Vagina (tissue), 2 donors: ENCODE measurements around the gene JAKMIP1.

ENCODE experiments used
- POLR2AphosphoS5 ChIP-seq, 2 donors: sonication (generic); formaldehyde crosslinking; IDR thresholded peaks; one replicate each; pipeline ENCODE4 v1.9.0; 2017; ENCODE audit warnings: antibody characterized with exemption in 2 of 2, mild to moderate bottlenecking in 2 of 2, low read depth in 1 of 2; ENCODE audit not compliant: insufficient read depth in 1 of 2
- TF ChIP-seq, protein P1 (sequence below), 3 experiments: fragments of 450-650 bp in 2 of 3; fragments of 200-600 bp in 1 of 3; sonication (generic) in 1 of 3; IDR thresholded peaks; one replicate each; pipeline ENCODE4 v1.5.1; 2017 to 2019; ENCODE audit warnings: antibody characterized with exemption in 3 of 3, mild to moderate bottlenecking in 2 of 3, moderate library complexity in 2 of 3

DNA sequence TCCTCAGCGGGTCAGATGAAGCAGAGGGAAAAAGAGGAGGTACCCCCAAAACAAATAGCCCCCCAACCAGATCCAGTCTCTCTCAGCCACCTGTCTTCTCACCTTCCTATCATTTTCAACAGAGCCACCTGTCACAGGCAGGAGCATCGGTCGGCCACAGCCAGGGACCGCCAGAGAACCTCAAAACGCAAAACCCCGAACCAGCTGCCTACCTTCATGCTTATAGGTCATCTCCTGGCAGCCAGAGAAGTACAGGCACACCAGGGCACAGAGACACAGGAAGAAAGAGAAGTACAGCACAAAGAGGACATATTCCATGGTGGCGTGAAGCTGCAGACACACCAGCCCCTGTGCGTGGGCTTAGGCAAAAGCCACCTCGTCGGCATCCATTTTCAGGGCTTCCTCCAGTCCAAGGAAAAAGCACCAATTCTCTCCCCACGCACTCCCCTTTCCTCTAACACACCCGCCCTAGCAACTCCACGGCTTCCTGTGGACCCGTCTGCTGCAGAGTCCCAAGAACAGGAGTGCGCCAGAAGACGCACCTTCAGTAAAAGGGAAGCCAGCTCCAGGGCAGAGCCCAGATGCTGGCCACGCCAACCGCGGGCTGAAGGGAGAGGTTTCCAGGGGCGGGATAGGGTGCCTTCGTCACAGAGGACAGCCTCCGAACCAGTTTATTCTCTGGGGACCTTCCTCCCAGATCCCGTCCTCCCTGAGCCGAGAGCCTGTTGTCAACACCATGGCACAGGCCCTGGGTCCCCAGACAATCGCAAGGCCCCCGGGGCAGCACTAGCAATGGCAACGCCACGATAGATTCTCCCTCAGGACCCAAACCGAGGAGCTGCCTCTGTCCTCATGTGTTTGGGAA, 130.3 kb downstream of the JAKMIP1 start:
- TF ChIP-seq, protein P1, sequence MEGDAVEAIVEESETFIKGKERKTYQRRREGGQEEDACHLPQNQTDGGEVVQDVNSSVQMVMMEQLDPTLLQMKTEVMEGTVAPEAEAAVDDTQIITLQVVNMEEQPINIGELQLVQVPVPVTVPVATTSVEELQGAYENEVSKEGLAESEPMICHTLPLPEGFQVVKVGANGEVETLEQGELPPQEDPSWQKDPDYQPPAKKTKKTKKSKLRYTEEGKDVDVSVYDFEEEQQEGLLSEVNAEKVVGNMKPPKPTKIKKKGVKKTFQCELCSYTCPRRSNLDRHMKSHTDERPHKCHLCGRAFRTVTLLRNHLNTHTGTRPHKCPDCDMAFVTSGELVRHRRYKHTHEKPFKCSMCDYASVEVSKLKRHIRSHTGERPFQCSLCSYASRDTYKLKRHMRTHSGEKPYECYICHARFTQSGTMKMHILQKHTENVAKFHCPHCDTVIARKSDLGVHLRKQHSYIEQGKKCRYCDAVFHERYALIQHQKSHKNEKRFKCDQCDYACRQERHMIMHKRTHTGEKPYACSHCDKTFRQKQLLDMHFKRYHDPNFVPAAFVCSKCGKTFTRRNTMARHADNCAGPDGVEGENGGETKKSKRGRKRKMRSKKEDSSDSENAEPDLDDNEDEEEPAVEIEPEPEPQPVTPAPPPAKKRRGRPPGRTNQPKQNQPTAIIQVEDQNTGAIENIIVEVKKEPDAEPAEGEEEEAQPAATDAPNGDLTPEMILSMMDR (IDR thresholded peaks at IDR 0.05): no peak
- no peak for TF ChIP-seq POLR2AphosphoS5 (IDR thresholded peaks at IDR 0.05; ENCODE audit: insufficient read depth in 1 of 2, low read depth in 1 of 2)
